Upper lobe of right lung (tissue), 1 donor: ENCODE data around the gene BARX2. TPM values are rescaled to one million over a fixed set of nuclear protein-coding genes. Genes with fewer than 3 reads are reported as not detected.

ENCODE experiments used
- ATAC-seq: fragments of 200-7000 bp; cut with Tn5 transposase; one replicate; pipeline ENCODE4 v1.9.1; 2020; ENCODE audit warnings: mild to moderate bottlenecking, moderate library complexity
- DNase-seq: peaks from one replicate; pipeline ENCODE4 v3.0.0-alpha.2; 2020
- H3K27ac ChIP-seq: fragments of 200-600 bp; one replicate; pipeline ENCODE4 v1.8.0; 2022
- H3K27me3 ChIP-seq: fragments of 200-600 bp; one replicate; pipeline ENCODE4 v1.8.0; 2022; ENCODE audit warnings: mild to moderate bottlenecking
- H3K36me3 ChIP-seq: fragments of 200-600 bp; one replicate; pipeline ENCODE4 v1.8.0; 2022
- H3K4me1 ChIP-seq: fragments of 200-600 bp; one replicate; pipeline ENCODE4 v1.8.0; 2022
- H3K4me3 ChIP-seq: fragments of 200-600 bp; one replicate; pipeline ENCODE4 v1.8.0; 2022; ENCODE audit warnings: mild to moderate bottlenecking
- H3K9me3 ChIP-seq: fragments of 200-600 bp; one replicate; pipeline ENCODE4 v1.8.0; 2022
- intact Hi-C: fragments of 100-400 bp; cut with DNase I; formaldehyde crosslinking; loops from one replicate; pipeline ENCODE4 v1.11.0; 2022
- total RNA-seq: library from RNA; stranded (reverse); fragmentation: NEBNext Ultra II Directional; extraction: Animal tissue kit (Norgen Biotek cat#: 25700); gene quantifications from one replicate; pipeline ENCODE4 v1.2.1, GENCODE V29; 2021
- TF ChIP-seq, protein P1 (sequence below): fragments of 200-600 bp; IDR thresholded peaks from one replicate; pipeline ENCODE4 v1.8.0; 2022; ENCODE audit warnings: antibody characterized with exemption
- donor health status: DM: no; HTN: yes; CAD: no; lungs with severe emphysema.

BARX2 gene
- total RNA-seq, 1 donor from 2014 or later: not detected

DNA sequence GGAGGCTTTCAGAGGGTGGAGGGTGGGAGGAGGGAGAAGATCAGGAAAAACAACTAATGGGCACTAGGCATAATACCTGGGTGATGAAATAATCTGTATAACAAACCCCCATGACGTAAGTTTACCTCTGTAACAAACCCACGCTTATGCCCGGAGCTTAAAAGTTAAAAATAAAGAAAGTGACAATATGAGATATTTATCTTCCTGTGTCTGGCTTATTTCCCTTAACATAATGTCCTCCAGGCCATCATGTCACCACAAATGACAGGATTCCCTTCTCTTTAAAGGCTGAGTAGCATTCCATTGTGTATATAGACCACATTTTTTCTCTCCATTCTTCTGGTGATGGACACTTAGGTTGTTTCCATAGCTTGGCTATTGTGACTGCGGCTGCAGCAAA lies 79.5 kb downstream of the BARX2 start:
- H3K4me3 ChIP-seq: no peak overlapping the region
- ATAC-seq (no peak), DNase-seq (no peak)
- H3K27ac ChIP-seq: no peak overlapping the region
- TF ChIP-seq, protein P1, sequence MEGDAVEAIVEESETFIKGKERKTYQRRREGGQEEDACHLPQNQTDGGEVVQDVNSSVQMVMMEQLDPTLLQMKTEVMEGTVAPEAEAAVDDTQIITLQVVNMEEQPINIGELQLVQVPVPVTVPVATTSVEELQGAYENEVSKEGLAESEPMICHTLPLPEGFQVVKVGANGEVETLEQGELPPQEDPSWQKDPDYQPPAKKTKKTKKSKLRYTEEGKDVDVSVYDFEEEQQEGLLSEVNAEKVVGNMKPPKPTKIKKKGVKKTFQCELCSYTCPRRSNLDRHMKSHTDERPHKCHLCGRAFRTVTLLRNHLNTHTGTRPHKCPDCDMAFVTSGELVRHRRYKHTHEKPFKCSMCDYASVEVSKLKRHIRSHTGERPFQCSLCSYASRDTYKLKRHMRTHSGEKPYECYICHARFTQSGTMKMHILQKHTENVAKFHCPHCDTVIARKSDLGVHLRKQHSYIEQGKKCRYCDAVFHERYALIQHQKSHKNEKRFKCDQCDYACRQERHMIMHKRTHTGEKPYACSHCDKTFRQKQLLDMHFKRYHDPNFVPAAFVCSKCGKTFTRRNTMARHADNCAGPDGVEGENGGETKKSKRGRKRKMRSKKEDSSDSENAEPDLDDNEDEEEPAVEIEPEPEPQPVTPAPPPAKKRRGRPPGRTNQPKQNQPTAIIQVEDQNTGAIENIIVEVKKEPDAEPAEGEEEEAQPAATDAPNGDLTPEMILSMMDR: no peak
- intact Hi-C loops: no loop called here
- no peaks in the 10 kb centered on the region for H3K27me3 ChIP-seq
- no peaks in the 10 kb centered on the region for H3K4me1 ChIP-seq
- no peaks in the 10 kb centered on the region for H3K36me3 ChIP-seq
- H3K9me3 ChIP-seq: no peaks in the 10 kb centered on the region

DNA sequence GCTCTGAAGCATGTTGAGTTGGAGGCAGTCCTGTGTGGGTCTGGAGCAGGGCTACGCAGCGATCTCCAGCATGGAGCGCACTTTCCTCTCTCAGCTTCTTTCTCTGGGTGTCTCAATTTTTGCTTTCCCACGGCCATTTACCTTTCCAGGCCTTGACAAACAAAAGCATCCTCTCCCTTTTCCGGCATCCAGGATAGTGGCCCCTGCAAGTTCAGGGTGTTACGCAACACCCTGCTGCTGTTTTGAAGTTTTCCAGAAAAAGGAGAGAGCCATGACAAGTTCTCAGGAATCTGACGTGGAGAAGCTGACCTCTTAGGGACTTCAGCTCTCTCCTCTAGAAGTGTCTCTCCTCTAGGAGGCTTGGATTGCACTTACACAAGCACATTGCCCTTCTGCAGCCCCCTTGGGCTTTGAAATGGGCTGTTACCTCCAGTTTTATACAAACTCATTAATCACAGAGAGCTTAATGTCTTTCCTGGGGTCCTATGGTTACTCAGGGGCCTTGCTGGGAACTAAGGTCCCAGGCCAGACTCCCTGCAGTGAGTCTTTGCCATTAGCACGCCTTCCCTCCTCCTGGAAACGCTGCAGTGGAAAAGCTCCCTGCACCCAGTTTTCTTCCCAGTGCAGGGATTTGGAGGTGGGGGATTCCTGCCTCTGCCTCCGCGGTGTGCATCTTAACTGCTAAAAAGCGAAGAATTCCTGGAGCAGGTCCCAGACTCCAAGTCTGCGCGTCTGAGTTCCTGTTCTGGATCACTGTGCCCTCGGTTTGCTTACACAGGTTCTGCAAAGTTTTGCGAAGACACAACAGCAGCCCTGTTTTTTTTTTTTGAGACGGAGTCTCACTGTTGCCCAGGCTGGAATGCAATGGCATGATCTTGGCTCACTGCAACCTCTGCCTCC lies 80.4 kb downstream of the BARX2 start:
- Histone ChIP-seq H3K36me3 (no peaks in the 10 kb centered on the region), H3K4me1 (no peaks in the 10 kb centered on the region), H3K4me3 (no peak overlapping the region), H3K27me3 (no peaks in the 10 kb centered on the region), H3K9me3 (no peaks in the 10 kb centered on the region), H3K27ac (no peak overlapping the region)
- no peak for ATAC-seq
- TF ChIP-seq, protein P1: no peak
- DNase-seq: no peak
- intact Hi-C loops: no loop called here

DNA sequence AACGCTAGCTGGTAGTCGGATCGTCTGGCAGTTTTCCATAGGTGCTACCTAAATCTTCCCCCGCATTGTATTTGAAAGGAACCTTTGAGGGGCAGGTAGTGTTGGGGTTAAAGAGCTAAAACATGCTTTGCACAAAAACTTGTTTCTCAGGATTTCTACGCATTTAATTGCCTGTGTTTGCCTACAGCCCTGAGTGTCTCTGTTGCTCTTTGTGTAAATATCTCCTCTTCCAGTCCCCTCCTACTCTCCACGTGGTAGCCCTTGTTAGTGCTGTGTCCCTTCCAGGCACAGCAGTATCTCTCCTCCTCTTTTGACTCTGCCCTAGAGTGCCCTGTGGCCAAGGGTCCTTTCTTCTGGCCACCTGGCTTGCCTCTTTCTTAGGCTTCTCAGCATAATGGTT lies 81.7 kb downstream of the BARX2 start:
- ATAC-seq (peak; percentile 78), DNase-seq (no peak)
- intact Hi-C loops: no loop called here
- Histone ChIP-seq H3K4me1 (no peaks in the 10 kb centered on the region), H3K27ac (no peak overlapping the region), H3K27me3 (no peaks in the 10 kb centered on the region), H3K4me3 (no peak overlapping the region), H3K36me3 (no peaks in the 10 kb centered on the region), H3K9me3 (no peaks in the 10 kb centered on the region)
- TF ChIP-seq, protein P1: no peak

DNA sequence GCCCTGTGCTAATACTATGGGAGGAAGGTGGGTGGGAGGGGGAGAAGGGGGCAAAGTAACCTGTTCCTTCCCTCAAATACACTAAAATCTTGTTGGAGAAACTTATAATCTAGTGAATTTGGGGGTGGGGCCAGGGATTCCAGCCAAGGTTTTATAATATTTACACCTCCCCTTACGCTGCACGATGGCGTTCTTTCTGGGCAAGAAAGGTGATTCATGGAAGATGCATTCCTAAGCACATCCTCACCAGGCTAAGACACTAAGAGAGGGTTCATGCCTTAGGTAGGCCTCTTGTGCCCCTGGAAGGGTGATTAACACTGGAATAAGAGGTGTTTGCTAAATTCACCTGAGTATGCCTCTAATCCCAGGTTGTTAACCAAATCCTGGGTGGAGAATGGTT lies 82.6 kb downstream of the BARX2 start:
- Histone ChIP-seq H3K27me3 (no peaks in the 10 kb centered on the region), H3K4me3 (no peak overlapping the region), H3K36me3 (no peaks in the 10 kb centered on the region), H3K27ac (no peak overlapping the region), H3K9me3 (no peaks in the 10 kb centered on the region), H3K4me1 (no peaks in the 10 kb centered on the region)
- ATAC-seq: no peak
- intact Hi-C loops: no loop called here
- TF ChIP-seq, protein P1: no peak
- no peak for DNase-seq

DNA sequence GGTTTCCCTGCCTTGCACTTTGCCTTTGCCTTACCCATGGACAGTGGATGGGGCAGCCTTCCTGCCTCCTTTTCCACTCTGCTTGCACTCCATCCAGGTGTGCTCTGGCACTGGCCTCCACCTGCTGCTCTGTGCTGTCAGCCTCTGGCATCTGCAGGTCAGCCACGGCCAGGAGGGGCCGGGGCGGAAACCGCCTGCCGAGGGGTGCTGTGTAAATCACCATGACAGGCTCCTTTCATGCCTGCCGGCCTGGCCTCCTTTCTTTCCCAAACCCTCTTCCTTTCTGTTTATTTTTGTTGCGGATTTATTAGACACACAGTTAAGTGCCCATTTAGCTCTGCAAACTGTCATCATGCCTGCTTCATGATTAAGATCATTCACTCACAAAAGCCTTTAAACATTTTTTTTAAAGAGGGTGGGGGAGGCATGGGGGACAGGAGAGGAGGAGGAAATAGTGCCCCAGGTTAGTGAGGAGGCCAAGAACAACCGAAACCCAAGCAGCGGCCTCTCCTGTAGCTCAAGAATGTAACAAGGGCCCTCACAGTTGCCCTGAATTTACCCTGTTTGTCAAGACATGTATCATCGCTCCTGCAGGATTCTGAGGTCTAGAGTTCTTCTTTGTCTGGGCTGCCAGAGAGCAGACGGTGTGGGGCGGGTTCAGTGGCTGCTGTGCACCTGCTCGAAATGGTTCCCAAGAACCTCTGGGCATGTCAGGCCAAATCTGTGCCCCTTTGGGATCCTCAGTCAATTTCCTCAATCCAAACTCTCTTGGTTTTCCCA lies 83.3 kb downstream of the BARX2 start:
- Histone ChIP-seq H3K27me3 (no peaks in the 10 kb centered on the region), H3K27ac (no peak overlapping the region), H3K4me1 (no peaks in the 10 kb centered on the region), H3K9me3 (no peaks in the 10 kb centered on the region), H3K36me3 (no peaks in the 10 kb centered on the region), H3K4me3 (no peak overlapping the region)
- DNase-seq: no peak
- TF ChIP-seq, protein P1: no peak
- intact Hi-C loops: no loop called here
- ATAC-seq: peak; percentile 39
